HG02678 (cell line): Measurements from ENCODE around the gene DHH.
"Not testable (repeated sequence)": the region's sequence is repeated elsewhere in the genome, so short reads cannot be mapped to it uniquely, and the experiment has no call there.

Source experiments
- ATAC-seq: cut with Tn5 transposase; IDR thresholded peaks from one replicate; pipeline ENCODE4 v1.9.1; 2021; ENCODE audit warnings: mild to moderate bottlenecking, moderate library complexity; ENCODE audit not compliant: unreplicated experiment

The DHH gene

DNA sequence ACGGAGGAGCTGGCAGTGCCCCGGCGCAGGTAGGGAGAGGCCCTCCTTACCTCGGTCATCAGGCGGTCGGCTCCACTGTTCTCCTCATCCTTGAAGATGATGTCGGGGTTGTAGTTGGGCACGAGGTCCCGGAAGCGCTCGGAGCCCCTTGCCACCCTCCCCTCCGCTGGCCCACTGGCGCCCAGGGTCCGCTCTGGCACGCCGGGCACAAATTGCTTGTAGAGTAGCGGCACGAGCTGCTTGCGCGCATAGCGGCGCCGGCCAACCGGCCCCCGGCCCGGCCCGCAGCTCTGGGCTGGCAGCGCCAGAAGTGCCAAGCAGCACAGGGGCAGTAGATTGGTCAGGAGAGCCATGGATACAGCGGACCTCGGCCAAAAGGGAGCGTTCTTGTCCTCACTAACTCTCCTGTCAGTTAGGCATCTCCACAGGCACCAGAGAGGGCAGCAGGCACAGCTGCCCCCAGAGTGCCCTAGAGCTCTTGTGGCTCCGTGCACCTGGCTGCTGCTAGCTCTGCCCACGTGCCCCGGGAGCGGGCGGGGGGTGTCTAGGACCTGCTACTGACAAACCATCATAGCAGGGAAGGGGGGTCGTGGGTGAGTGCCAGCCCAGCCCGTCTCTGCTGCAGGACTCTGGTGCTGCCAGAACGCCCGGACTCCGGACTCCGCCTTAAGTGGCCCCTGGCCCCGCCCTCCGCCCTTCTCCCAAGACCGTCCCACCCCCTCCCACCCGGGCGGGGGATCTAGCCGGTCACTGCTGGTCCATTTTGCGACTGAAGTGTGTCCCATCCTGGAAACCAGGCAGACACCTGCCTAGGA lies at the start of gene DHH:
TSS of gene DHH (minus strand) at position 642 of the 815 bp plus-strand sequence. CDS start at position 353, 289 bp downstream.
- no peak for ATAC-seq

DNA sequence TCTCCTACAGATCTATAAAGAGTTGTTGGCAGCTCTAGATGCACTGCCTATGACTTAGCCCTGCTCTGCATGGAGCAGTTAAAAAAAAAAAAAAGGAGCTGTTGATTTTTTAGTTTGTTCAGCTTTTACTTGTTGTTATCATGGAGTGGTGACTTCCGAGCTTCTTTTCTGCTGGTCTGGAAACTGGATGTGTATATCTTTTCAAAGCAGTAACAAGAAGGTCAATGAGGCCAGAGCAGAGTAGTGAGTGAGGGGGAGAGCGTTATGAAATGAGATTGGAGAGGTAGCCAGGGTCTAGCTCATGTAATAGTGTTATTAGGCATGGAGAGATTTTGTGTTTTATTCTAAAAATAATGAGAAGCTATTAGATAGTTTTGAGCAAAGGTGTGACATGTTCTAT lies 49.8 kb upstream of the DHH start:
- ATAC-seq = no peak

DNA sequence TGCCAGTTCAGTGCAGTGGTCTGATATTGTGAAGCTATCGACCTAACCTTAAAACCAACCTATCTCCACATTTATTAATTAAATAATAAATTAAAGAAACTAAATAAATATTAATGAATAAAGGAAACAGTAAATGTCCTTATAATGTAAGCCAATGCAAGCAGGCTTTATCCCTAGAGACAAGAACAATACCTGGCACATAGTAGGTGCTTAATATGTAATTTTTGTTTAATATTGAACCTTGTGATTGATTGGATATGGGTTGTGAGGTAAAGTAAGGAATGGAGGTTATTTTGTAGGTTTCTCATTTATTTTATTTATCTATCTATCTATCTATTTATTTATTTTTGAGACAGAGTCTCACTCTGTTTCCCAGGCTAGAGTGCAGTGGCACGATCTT lies 44.4 kb upstream of the DHH start:
- ATAC-seq = no peak

DNA sequence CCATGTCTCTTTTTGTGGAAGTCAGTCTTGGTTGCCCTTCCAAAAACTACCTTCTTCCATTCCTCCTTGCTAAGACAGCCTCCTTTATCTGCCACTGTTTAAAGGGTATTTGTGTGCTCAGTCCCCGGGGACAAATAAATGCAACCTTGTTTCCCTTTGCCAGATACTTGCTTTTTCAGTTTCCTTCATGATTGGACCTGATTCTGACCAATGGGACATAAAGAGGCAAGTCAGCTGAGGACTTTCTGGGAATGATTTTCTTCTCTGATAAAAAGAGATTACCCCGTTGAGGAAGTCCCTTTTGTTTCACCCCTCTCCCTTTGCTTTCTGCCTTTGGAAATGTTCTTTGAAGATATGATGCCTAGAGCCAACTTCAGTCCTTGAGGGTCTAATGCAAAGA lies 44.0 kb upstream of the DHH start:
- no peak for ATAC-seq

DNA sequence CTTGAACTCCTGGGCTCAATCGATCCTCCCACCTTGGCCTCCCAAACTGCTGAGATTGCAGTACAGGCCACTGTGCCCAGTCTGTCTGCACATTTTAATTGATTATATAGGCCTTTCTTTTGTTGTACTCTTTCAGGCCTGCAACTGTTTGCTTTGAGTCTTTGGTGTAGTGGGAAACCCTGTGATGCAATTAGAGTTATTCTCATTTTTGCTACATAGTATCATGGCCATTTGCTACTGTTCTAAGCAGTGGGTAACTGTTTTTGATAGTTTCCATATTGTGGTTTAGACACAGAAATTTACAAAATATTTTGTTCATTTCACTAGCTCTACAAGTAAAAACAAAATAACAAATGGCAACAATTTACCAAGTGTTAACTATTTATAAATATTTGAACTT lies 42.9 kb upstream of the DHH start:
- no peak for ATAC-seq

DNA sequence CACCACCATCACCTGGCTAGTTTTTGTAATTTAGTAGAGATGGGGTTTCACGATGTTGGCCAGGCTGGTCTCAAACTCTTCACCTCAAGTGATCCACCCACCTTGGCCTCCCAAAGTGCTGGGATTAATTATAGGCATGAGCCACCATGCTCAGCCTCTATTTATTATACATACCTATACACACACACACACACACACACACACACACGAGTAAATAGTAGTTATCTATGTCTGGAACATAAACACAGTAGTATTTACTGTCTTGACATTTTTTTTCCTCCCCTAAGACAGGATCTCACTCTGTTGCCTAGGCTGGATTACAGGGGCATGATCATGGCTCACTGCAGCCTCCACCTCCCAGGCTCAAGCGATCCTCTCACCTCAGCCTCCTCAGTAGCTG lies 42.4 kb upstream of the DHH start:
- ATAC-seq = not testable (repeated sequence)

DNA sequence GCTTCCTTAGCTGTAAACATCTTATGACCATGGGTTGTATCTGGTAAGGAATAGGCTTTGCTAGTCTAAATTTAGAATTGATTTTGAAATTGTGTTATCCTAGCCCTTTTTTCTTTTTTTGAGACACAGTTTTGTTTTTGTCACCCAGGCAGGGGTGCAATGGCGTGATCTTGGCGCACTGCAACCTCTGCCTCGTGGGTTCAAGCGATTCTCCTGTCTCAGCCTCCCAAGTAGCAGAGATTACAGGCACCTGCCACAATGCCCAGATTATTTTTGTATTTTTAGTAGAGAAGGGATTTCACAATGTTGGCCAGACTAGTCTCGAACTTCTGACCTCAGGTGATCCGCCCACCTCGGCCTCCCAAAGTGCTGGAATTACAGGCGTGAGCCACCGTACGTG lies 39.0 kb upstream of the DHH start:
- ATAC-seq = no peak

DNA sequence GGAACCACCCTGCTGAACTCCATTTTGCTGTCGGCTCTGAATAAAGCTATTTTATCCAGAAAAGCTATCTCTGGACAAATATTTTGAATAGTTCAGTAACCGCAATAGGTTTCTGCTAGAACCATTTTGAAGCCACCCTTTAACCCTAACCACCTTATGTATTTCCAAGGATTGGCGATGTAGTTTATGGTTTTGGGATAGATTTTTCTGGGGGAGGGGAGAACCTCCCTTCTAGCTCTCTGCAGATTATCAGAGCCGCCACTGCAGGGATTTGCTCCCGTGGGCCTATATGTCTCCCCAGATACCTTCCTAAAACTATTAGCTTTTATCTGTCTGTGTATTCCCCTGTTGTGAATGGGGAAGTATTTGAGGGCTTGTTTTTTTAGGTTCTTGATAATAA lies 38.4 kb upstream of the DHH start:
- no peak for ATAC-seq

DNA sequence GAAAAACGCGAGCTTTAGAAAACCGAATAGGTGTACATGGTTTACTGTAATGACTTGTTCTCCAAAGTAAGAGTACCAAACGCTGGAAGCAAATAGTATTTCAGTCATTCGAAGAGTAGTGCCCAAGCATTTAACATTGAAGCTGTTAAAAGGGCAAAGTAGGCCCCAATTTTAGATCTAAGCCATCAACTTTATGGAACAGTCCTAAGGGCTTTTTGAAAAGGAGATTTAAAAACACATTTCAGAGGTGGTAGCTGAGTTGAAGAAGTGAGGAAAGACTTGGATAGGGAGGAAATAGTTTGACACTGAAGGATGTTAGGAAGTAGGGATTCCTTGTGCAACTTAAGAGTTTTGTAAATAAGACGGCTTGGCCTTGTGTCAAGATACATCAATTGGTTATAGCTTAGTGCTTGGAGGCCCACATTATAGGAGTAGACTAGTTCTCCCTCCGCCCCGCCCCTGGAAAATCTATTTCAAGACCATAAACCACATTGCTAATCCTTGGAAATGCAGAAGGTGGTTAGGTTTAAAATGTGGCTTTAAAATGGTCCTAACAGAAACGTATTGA lies 37.4 kb upstream of the DHH start:
- no peak for ATAC-seq

DNA sequence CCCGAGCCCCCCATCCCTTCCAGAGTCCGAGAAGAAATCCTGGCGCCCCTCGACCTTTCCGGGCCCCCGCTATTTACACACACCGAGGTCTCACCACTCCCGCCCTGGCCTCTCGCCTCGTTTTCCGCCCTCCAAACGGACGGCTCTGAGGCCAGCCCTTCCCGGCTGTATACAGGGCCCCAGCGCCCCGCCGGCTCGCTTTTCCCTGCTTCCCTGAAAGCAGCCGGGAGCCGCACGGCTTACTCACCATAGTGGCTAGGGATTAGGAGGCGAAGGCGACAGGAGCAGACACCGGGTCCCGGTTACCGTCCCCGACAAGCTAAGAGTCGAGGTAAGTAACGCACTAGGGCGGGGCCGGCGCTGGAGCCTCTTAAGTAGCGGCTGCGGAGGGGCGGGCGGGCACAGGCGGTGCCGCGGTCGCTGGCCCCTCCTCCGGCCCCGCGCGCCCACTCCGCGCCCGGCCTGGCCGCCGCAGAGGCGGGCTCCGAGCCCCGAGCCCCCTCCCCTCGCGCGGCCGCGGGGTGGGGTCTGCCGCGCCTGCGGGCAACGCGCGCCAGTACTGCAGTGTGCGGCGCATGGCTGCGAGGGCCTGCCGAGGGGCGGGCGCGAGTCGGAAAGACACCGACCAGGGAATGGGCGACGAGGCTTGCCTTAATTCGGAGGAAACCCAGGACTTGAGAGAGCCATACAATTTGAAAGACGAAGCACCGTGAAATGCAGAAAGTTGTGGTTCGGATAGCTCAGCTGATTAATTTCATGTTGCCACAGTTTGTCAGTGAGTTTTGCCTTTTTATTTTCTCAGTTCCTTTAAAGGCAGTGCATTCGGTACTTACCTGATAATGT lies 36.7 kb upstream of the DHH start, which contains the start of gene TUBA1B:
TSS of gene TUBA1B (minus strand) at position 345 of the 843 bp plus-strand sequence. CDS start at position 250, 95 bp downstream.
- ATAC-seq = peak; percentile 68

DNA sequence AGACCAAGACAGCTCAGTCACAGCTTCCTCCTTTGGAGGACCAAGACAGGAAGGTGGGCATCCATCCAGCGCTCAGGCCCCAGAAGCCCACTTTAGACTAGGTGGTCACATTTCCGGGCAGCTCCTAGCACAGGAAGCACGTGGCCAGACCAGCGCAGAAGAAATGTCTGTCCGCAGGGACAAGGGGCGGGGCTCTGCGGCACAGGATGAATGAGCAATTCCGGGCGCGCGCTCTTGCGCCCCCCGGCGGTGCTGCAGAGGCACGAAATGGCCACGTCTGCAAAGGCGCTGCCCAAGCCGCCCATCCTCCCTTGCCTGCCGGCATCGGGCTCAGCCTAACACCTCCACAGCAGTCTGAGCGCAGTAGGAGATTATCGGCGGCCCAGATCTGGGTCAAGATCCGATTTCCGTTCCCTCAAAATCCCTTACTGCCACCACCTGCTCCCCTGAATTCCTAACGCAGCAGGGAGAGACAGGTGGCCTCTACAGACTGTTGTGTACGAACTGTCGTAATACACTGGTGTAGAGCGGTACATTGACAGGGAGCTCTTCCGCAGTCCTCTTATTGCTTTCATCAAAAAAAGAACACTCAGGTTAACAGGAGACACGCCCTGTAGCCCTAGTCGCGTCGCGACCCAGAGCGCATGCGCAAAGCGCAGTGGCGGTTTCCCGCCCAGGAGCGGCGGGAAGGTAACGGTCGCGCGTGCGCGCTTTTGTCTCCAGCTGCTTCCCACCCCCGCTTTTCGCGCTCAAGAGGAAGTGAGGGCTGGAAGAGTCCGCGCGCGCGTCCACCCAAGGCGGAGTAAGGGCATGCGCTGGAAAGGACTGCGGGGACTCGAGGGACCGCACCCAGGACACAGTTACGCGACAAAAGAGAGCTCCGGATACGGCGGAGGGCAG lies 35.8 kb upstream of the DHH start:
- ATAC-seq = peak; percentile 46

DNA sequence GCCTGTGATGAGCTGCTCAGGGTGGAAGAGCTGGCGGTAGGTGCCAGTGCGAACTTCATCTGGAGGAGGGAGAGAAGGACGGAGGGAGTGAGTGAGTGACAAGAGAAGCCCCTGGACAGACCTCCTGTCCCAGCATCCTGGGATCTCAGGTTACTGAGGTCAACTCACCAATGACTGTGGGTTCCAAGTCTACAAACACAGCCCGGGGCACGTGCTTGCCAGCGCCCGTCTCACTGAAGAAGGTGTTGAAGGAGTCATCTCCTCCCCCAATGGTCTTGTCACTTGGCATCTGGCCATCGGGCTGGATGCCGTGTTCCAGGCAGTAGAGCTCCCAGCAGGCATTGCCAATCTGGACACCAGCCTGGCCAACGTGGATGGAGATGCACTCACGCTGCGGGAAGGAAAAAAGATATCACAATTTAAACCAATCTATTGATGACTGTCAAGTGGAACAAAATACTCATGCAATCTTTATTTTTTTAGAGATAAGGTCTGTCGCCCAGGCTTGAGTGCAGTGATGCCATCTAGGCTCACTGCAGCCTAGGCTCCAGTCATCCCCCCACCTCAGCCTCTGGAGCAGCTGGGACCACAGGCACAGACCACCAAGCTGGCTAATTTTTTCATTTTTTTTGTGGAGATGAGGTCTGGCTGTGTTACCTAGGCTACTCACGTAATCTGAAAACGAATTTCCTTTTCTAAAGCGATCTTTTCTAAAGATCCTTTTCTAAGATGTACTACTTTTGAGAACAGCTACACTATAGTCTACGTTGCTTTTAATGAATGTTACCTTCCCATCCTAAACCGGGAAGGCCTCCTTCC lies 34.9 kb upstream of the DHH start:
- no peak for ATAC-seq

DNA sequence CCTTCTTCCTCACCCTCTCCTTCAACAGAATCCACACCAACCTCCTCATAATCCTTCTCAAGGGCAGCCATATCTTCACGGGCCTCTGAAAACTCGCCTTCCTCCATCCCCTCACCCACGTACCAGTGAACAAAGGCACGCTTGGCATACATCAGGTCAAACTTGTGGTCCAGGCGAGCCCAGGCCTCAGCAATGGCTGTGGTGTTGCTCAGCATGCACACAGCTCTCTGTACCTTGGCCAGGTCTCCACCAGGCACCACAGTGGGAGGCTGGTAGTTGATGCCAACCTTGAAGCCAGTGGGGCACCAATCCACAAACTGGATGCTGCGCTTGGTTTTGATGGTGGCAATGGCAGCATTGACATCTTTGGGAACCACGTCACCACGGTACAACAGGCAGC lies 33.4 kb upstream of the DHH start:
- not testable (repeated sequence) for ATAC-seq

DNA sequence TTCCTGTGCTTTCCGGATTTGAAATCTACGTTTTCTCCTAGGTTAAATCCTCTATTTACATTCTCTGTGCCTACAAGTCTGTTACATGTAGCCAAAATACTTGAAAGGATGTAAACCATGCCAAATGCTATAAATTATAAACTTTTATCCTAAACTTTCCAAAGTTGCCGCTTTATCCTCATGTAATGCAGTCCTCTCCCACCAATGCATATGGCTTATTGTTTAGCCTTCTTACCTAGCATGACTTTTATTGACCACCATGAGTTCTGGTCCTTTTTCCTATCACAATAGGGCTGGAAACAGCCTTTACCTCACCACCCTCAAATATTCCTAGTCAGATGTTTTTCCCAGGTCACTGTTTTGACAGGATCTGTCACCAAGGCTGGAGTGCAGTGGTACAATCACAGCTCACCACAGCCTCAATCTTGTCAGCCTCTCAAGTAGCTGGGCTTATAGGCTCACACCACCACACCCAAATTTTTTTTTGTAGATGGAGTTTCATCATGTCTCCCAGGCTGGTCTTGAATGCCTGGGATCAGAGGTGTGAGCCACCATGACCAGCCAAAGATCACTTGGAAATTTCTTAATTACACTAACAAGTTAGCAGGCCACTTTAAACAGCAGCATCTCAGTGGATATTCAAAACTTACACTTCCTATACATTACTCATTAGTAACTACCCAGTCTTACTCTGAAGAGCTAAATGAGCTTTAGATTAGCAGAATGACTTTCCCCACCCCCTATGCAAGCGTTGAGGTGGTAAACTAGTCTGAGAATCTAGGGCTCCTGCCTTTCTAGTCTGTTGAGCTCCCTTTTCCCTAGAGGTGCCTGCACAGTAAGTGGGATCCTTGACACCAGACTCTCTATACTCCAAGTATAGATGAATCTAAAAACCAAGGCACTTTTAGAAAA lies 32.5 kb upstream of the DHH start:
- ATAC-seq = no peak

DNA sequence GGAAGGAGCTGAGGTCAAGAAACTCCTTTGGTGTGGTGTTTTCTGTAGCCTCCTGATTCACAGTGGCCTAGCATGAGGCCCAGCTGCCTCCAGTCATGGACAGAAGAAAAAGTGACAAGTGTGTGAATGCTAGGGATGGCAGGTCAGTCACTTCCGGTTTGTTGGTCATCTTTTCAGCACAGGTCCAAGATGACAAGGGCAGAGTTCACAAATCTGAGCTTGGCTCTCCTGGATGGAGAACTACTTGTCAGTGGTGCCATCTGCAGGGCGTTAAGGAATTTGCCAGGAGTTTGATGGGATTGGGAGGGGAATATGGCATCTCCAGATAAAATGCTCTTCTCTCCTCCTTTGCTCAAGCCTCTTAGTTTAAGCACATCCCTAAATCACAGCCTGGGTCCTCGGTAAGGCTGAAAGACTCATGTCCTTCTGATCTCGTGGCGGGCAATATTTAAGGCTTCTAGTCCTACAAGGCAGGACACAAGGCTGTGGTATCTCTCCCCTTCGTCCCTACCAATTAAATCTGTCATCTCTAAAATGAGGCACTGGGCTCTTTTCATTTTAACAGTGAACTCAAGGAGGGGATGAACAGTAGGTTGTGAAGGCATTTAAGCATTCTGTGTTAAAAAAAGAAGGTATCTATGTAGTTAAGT lies 26.6 kb upstream of the DHH start:
- ATAC-seq = no peak

DNA sequence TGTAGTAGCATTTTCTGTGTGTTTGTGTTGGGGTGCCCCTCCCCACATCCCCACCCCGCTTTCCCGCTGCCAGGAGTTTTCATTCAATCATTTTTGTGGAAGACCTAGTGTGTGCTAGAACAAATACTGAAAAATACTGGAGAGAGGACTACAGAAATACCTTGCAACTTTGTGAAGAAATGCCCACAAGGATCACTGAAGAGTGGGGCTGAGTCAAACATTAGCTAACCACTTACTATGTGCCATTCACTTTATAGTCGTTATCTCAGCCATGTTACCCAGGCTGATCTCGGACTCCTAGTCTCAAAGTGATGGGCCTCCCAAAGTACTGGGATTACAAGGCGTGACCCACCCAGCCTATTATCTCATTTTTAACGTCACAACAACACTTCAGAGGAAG lies 16.6 kb upstream of the DHH start:
- no peak for ATAC-seq

DNA sequence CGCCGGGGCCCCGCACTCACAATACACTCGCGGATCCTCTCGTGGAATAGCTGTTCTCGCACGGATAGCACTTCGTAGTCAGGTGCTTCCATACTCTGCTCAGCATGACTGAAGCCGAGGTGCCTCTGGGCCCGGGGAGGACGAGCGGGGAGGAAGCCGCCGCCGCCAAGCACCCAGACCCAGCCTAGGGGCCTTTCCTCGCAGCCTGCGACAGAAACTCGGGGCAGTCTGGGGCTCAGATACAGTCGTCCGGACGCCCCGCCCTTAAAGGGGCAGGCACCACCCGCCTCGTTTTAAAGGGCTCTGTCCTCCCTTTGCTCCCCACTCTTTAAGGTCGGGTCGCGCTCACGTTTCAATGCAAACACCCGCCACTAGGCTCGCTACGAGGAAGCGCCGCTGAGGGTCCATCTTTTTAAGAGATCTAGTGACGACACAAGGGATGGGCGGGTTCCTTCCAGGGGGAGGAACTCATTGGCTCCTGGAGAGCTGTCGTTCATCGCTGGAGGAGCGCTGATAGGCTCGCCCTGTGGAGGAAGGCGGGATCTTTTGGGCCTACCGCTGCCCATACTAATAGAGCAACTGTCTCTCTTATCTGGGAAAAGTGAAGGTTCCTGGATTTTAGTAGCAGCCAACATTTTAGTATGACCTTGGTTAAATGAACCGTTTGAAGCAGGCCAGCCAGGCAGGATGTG lies 16.0 kb upstream of the DHH start, which contains the start of gene LMBR1L:
TSS of gene LMBR1L (minus strand) at position 384 of the 692 bp plus-strand sequence. CDS start at position 92, 292 bp downstream.
- ATAC-seq = peak; percentile 98
